Astrocyte of the cerebellum (primary cell): Measurements from ENCODE around the gene TRAPPC4.
A peak's percentile ranks its signal among the peaks of the same experiment; 100 is the strongest.
"Not testable (repeated sequence)": the region's sequence is repeated elsewhere in the genome, so short reads cannot be mapped to it uniquely, and the experiment has no call there.

Experiments
- DNase-seq: peaks from one replicate; pipeline ENCODE4 v3.0.0-alpha.2; 2011; ENCODE audit warnings: low read depth
- H3K4me3 ChIP-seq: 2 replicates; pipeline ENCODE4 v1.5.1; 2011; ENCODE audit warnings: mild to moderate bottlenecking, low read depth, low read length, moderate library complexity
- in situ Hi-C: cut with HindIII; loops from 2 replicates; pipeline ENCODE4 v1.10.0; 2017; ENCODE audit warnings: low sequenced_read_pairs
- TF ChIP-seq, protein P1 (sequence below): IDR thresholded peaks from 2 replicates; pipeline ENCODE4 v1.5.1; 2012; ENCODE audit warnings: low read length, low read depth, moderate library complexity, mild to moderate bottlenecking; ENCODE audit errors: missing control alignments

TRAPPC4 gene

DNA sequence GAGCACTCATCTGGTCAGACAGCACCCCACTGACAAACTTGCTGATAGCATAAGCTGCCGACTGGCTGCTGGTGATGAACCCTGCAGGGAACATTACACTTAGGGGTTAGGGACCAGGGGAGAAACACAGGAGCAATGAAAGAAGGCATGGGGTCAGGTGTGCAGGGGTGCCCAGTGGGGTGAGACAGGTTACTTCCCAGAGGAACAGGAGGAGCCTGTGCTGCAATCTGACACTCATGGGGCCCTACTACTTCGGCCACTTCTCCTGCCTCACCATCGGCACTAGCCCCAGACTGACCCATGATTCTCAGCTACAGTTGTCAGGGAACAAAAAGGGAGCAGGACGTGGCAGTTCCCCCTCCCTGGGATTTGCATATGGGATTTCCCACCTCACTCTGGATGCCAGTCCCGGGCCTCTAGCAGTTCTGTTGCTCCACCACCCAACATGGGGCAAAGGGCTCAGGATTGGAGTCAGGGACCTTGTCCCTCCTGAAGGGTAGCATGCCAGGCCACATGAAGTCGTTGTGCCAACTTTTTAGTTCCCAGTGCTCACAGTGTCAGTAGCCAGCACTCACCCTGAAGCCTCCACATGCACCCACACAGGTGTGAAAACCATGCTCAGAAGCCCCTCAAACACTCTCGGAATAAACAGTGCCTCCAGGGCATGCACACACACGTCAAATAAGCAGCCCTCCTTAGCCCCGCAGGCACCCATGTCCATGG is 9.9 kb downstream of the TRAPPC4 start:
- H3K4me3 ChIP-seq: no peak overlapping the region
- in situ Hi-C loops: no loop called here
- TF ChIP-seq, protein P1, sequence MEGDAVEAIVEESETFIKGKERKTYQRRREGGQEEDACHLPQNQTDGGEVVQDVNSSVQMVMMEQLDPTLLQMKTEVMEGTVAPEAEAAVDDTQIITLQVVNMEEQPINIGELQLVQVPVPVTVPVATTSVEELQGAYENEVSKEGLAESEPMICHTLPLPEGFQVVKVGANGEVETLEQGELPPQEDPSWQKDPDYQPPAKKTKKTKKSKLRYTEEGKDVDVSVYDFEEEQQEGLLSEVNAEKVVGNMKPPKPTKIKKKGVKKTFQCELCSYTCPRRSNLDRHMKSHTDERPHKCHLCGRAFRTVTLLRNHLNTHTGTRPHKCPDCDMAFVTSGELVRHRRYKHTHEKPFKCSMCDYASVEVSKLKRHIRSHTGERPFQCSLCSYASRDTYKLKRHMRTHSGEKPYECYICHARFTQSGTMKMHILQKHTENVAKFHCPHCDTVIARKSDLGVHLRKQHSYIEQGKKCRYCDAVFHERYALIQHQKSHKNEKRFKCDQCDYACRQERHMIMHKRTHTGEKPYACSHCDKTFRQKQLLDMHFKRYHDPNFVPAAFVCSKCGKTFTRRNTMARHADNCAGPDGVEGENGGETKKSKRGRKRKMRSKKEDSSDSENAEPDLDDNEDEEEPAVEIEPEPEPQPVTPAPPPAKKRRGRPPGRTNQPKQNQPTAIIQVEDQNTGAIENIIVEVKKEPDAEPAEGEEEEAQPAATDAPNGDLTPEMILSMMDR: no peak
- no peak for DNase-seq

- no peak for DNase-seq
- in situ Hi-C loops: no loop called here
- no peak overlapping the region for H3K4me3 ChIP-seq
- TF ChIP-seq, protein P1: no peak
These were observed 10.4 kb downstream of the TRAPPC4 start for GRCh38 chr11:119029069-119029339.

- DNase-seq: no peak
- in situ Hi-C loops: no loop called here
- H3K4me3 ChIP-seq: peak overlapping the region; percentile 85
- TF ChIP-seq, protein P1: no peak
These were observed 10.9 kb downstream of the TRAPPC4 start for GRCh38 chr11:119029340-119030028.

- no peak for DNase-seq
- in situ Hi-C loops: no loop called here
- H3K4me3 ChIP-seq: peak overlapping the region; percentile 85
- TF ChIP-seq, protein P1: no peak
These were observed 11.4 kb downstream of the TRAPPC4 start for GRCh38 chr11:119030029-119030328.

DNA sequence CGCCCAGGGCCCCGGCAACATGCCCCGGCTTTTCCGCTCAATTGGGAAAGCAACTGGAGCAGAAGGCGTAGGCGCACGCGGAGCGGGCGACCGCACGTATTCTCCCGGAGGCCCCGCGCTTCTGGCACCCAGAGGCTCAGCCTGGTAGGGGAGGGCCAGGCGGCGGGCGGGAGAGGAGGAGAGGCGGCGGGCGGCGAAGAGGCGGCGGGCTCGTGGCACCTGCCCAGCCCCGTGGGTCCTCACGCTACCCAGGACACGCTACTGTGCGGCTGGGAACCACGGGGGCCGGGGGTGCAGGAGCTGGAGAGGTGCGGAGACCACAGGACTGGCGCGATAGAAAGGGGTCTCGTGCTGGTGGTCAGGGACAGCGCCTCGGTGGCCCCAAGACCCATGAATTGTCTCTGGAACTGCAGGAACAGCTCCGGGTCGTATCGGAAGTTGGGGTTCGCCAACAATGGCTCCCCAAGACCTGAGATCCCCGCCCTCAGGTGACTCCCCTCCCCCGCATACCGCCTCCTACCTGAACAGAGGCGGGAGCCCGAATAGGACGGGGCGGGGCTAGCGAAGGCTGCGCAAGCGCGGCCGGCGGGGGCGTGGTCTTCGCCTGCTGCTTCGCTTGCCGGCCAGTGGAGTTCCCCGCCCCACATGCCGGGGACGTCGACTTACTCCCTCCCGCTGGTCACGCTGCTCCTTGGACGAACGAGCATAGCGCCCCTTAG is 11.9 kb downstream of the TRAPPC4 start, which contains the start of gene SLC37A4:
TSS of gene SLC37A4 (minus strand) at position 549 of the 719 bp plus-strand sequence.
- TF ChIP-seq, protein P1: no peak

DNA sequence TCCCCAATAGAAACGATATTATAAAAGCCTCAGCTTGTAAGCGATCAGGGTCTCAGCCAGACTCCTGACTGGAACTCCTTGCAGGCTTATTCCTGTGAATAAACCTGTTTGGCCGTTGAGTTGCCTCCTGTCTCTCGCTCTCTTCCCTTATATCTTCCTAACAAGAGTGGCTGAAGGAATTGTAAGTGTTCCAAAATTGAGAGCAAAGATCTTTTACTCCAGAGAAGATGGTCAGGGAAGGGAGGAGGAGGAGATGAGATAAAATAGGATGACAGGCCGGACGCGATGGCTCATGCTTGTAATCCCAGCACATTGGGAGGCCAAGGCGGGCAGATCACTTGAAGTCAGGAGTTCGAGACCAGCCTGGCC is 13.3 kb downstream of the TRAPPC4 start:
- no peak for DNase-seq
- TF ChIP-seq, protein P1: no peak
- no peak overlapping the region for H3K4me3 ChIP-seq
- in situ Hi-C loops: no loop called here

More for the DNA sequence above, 11.9 kb downstream of the TRAPPC4 start, which contains the start of gene SLC37A4:
- DNase-seq: peak; percentile 95
- H3K4me3 ChIP-seq: peak within 1 kb of the TSS; percentile 85
- in situ Hi-C loops: no loop called here

DNA sequence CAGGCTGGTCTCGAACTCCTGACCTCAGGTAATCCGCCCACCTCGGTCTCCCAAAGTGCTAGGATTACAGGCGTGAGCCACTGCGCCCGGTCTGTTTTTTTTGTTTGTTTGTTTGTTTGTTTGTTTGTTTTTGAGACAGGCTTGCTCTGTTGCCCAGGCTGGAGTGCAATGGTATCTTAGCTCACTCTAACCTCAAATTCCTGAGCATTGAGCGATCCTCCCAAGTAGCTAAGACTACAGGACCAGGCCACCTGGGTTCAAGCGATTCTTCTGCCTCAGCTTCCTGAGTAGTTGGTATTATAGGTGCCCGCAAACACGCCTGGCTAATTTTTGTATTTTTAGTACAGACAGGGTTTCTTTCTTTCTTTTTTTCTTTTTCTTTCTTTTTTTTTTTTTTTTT is 14.9 kb downstream of the TRAPPC4 start:
- DNase-seq, in situ Hi-C loops, H3K4me3 ChIP-seq: not testable (repeated sequence)
